ENCODE measurements around the gene ANKH. TPM values are rescaled to one million over a fixed set of nuclear protein-coding genes. Genes with fewer than 3 reads are reported as not detected.

The ANKH gene
- 16.8 to 23.1 TPM (median 23.0 TPM) in 5 replicates for total RNA-seq (2022; extraction: Qiagen RNA extraction)

DNA sequence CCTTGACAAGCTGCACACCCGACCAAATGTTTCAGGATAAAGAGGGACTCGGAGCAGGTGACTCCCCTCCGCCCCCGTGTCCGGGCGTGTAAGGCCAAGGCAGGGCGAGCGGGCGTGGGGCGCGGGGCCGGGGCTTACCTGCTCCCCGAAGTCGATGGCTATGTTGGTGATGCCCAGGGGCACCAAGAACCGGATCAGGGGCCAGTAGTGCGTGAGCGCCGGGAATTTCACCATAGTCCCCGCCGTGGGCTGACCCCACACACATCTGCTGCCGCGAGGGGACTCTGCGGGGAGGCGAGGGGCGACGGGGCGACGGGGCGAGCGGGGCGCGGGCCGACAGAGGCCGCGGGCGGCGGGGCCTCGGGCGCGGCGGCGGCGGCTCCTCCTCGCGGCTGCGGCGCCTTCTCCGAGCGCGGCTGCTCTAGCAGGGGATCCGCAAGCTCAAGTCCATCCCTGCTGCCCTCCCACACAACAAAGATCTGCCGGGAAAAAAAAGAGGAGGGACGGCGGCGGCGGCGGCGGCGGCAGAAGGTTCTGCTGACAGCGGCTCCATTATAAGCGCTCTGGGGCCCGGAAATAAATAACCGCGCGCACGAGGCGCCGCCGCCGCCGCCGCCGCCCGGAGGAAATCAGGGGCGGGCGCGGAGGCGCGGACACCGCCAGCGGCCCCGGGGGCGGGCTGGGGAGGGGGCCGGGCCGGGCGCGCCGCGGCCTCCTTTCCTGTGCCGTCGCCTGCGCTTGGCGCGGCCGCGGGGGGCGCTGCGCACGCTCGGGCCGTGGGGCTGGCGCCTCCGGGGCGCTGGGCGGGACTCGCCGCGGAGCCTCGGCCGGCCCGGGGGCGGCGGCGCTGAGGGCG is at the start of gene ANKH:
Gene ANKH (minus strand): TSS at position 565 of the 856 bp plus-strand sequence. CDS start 331 bp downstream, at position 234.

GRCh38 chr5:14664270-14665100 is 207.1 kb downstream of the ANKH start, which contains the start of gene OTULIN:
TSS of gene OTULIN (plus strand) at chr5:14664718. CDS start at chr5:14664826, 108 bp downstream.

Other genes with a start within 250 kb of the ANKH start
- 17.3 to 24.1 TPM (median 19.4 TPM) in 5 replicates for gene OTULIN, start 207.1 kb downstream of the ANKH start, total RNA-seq (2022; extraction: Qiagen RNA extraction)

Measured in A549 treated with CORT108297 at 1 μM for 4 hours (cell line).